Measurements from ENCODE around the gene CFAP46. TPM values are rescaled to one million over a fixed set of nuclear protein-coding genes. Genes with fewer than 3 reads are reported as not detected.

Gene CFAP46
- total and polyA plus RNA-seq, 10 donors = 0.03 to 1.1 (median 0.12) TPM; not detected in 2

GRCh38 chr10:132918617-132919373, 23.6 kb downstream of the CFAP46 start:
- Histone ChIP-seq H3K4me1 (peaks cover 0 to 16% (median 8%) of the 10 kb centered on the region in 6 donors), H3K36me3 (no peaks in the 10 kb centered on the region), H3K4me3 (no peak overlapping the region), H3K27me3 (replicated peaks in 1 of 7) (peaks cover 0 to 87% (median 20%) of the 10 kb centered on the region in 7 donors), H3K9me3 (no peaks in the 10 kb centered on the region), H3K27ac (no peak overlapping the region)
- 77 to 85% (median 82%) methylated on average over 32 to 34 of the region's 34 CpGs for WGBS, 5 donors
- TF ChIP-seq CTCF (IDR thresholded peaks at IDR 0.05 in 8 of 11, conservative IDR thresholded peaks at IDR 0.05 in 3 of 11) = no peak
- no peak for TF ChIP-seq POLR2A (IDR thresholded peaks at IDR 0.05)
- no peak for TF ChIP-seq POLR2AphosphoS5 (IDR thresholded peaks at IDR 0.05)
- peak; percentile 75 for DNase-seq
- intact Hi-C loops (cut with DNase I; ENCODE audit: low total_unique reads) = no loop called here

GRCh38 chr10:132918264-132918616, 24.1 kb downstream of the CFAP46 start:
- Histone ChIP-seq H3K4me1 (peaks cover 0 to 21% (median 8%) of the 10 kb centered on the region in 6 donors), H3K27ac (no peak overlapping the region), H3K36me3 (no peaks in the 10 kb centered on the region), H3K4me3 (no peak overlapping the region), H3K9me3 (no peaks in the 10 kb centered on the region), H3K27me3 (replicated peaks in 1 of 7) (peaks cover 0 to 87% (median 20%) of the 10 kb centered on the region in 7 donors)
- DNase-seq = peak; percentile 31
- intact Hi-C loops (cut with DNase I; ENCODE audit: low total_unique reads) = no loop called here
- TF ChIP-seq POLR2A (IDR thresholded peaks at IDR 0.05) (no peak), CTCF (IDR thresholded peaks at IDR 0.05 in 8 of 11, conservative IDR thresholded peaks at IDR 0.05 in 3 of 11) (no peak), POLR2AphosphoS5 (IDR thresholded peaks at IDR 0.05) (no peak)
- 94 to 96% (median 95%) methylated on average over 15 to 19 of the region's 19 CpGs for WGBS, 5 donors

GRCh38 chr10:132916956-132917666, 25.3 kb downstream of the CFAP46 start:
- peaks cover 0 to 84% (median 16%) of the 10 kb centered on the region in 7 donors for H3K27me3 ChIP-seq (replicated peaks in 1 of 7)
- peak; percentile 71 for DNase-seq
- H3K4me1 ChIP-seq = peaks cover 0 to 24% (median 8%) of the 10 kb centered on the region in 6 donors
- intact Hi-C loops (cut with DNase I; ENCODE audit: low total_unique reads) = no loop called here
- no peaks in the 10 kb centered on the region for H3K9me3 ChIP-seq
- WGBS, 5 donors = 88 to 93% (median 90%) methylated on average over 22 to 31 of the region's 31 CpGs
- TF ChIP-seq POLR2A (IDR thresholded peaks at IDR 0.05) = no peak
- TF ChIP-seq POLR2AphosphoS5 (IDR thresholded peaks at IDR 0.05) = no peak
- TF ChIP-seq CTCF (IDR thresholded peaks at IDR 0.05 in 8 of 11, conservative IDR thresholded peaks at IDR 0.05 in 3 of 11) = no peak
- no peak overlapping the region for H3K4me3 ChIP-seq
- H3K27ac ChIP-seq = no peak overlapping the region
- no peaks in the 10 kb centered on the region for H3K36me3 ChIP-seq

- Histone ChIP-seq H3K4me1 (peaks cover 0 to 24% (median 8%) of the 10 kb centered on the region in 6 donors), H3K36me3 (no peaks in the 10 kb centered on the region), H3K27ac (no peak overlapping the region), H3K4me3 (no peak overlapping the region), H3K9me3 (no peaks in the 10 kb centered on the region), H3K27me3 (replicated peaks in 1 of 7) (peaks cover 0 to 77% (median 16%) of the 10 kb centered on the region in 7 donors)
- DNase-seq = peak; percentile 61
- TF ChIP-seq CTCF (IDR thresholded peaks at IDR 0.05 in 8 of 11, conservative IDR thresholded peaks at IDR 0.05 in 3 of 11) (no peak), POLR2A (IDR thresholded peaks at IDR 0.05) (no peak), POLR2AphosphoS5 (IDR thresholded peaks at IDR 0.05) (no peak)
- intact Hi-C loops (cut with DNase I; ENCODE audit: low total_unique reads) = no loop called here
- WGBS, 5 donors = 77 to 83% (median 82%) methylated on average over 17 to 19 of the region's 19 CpGs
Observed at GRCh38 chr10:132916421-132916841, 25.9 kb downstream of the CFAP46 start.

All from spleen (tissue), 11 donors.